ENCODE results near the gene SF3B6. TPM values are rescaled to one million over a fixed set of nuclear protein-coding genes. Genes with fewer than 3 reads are reported as not detected.
A peak's percentile ranks its signal among the peaks of the same experiment; 100 is the strongest.

SF3B6 gene
- total RNA-seq, 1 experiment from 2014 or later = 132 TPM

DNA sequence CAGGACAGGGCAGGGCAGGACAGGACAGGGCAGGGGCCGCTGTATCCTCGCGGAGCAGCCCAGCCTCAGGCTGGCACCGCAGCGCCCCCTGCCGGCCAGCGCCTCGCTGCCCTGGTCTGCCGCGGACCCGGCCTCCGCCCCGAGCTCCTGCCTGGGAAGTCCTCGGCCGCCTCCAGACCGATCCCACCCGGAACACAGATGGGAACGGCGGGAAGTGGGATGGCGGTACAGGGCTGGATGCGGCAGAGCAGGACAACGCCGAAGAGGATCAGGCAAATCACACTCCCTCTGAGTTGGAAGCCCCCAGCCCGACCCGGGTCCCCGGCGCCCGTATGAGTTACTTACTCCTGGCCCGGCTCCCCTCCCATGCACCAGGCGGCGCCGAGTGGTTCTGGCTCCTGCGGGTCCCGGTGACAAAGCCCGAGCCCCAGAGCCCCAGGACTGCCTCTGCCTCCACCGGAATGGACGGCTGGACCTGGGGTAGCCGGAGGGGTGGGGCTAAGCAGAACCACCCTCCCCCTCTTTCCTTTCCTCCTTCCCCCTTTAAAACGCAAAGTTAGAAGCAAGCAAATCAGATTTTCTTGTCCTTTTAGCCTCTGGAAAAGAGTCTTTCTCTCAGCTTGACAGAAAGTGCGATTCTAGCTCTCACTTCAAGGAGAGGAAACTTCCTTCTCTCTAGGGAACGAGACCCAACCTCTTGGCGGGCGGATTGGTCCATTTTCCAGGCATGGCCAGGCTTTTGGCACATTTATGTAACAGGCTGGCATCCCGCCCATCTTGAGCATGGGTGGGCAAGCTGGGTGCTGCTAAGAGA lies 8.5 kb upstream of the SF3B6 start, which contains the start of gene TP53I3:
TSS of gene TP53I3 (minus strand) at position 449 of the 814 bp plus-strand sequence. CDS start 508 bp downstream, outside the sequence.
- Histone ChIP-seq H3K79me1 (ENCODE audit: insufficient read depth, low read depth, low read length, poor library complexity, severe bottlenecking) (no peaks in the 10 kb centered on the region), H3K23ac (ENCODE audit: insufficient read length, low read depth, low read length) (no peak within 1 kb of the TSS), H4K91ac (ENCODE audit: insufficient read length, low read depth, low read length) (no peak within 1 kb of the TSS), H4K8ac (replicated peaks; ENCODE audit: insufficient read length, low read depth, low read length) (no peak within 1 kb of the TSS), H3K4ac (ENCODE audit: low read depth, low read length) (no peak within 1 kb of the TSS; the same call in 1 of the 2 replicates), H2BK15ac (ENCODE audit: low read depth, low read length) (no peak within 1 kb of the TSS), H4K20me1 (ENCODE audit: control insufficient read depth, insufficient read depth, insufficient read length) (peaks cover 2% of the 10 kb centered on the region), H3K56ac (ENCODE audit: insufficient read length, low read depth, low read length) (no peak within 1 kb of the TSS), H2AK5ac (ENCODE audit: insufficient read length, low read length) (no peak within 1 kb of the TSS), H3K9me3 (ENCODE audit: control insufficient read depth, low read depth, low read length) (no peaks in the 10 kb centered on the region), H3K4me2 (ENCODE audit: insufficient read depth, insufficient read length, low read length) (peak within 1 kb of the TSS; percentile 96), H4K5ac (ENCODE audit: insufficient read length, low read depth, low read length) (peak within 1 kb of the TSS; percentile 59), H3K4me1 (ENCODE audit: insufficient read depth, low read length) (peaks cover 2% of the 10 kb centered on the region; the same call in 1 of the 2 replicates), H2BK12ac (ENCODE audit: insufficient read length, low read depth, low read length) (no peak within 1 kb of the TSS), H2BK5ac (ENCODE audit: insufficient read length, low read length) (no peak within 1 kb of the TSS), H2AFZ (ENCODE audit: low read length) (peak within 1 kb of the TSS; percentile 94), H3K23me2 (ENCODE audit: insufficient read length, low read depth, low read length, poor library complexity, severe bottlenecking) (peaks cover 15% of the 10 kb centered on the region), H3K18ac (ENCODE audit: insufficient read length, low read depth, low read length) (peak within 1 kb of the TSS; percentile 98), H3K9ac (ENCODE audit: extremely low read depth, insufficient read length, low read length) (peak within 1 kb of the TSS; percentile 95), H2BK120ac (ENCODE audit: low read depth, low read length, poor library complexity, severe bottlenecking) (no peak within 1 kb of the TSS), H3K79me2 (ENCODE audit: insufficient read depth, low read length) (no peaks in the 10 kb centered on the region), H3T11ph (ENCODE audit: low read length) (no peak within 1 kb of the TSS), H3K14ac (ENCODE audit: insufficient read depth, low read length) (peak within 1 kb of the TSS; percentile 98), H3K27ac (ENCODE audit: insufficient read length, low read depth, low read length) (peak within 1 kb of the TSS; percentile 87), H2BK20ac (ENCODE audit: low read depth, low read length, poor library complexity, severe bottlenecking) (no peak within 1 kb of the TSS), H3K27me3 (ENCODE audit: insufficient read depth, low read length) (no peaks in the 10 kb centered on the region)
- H3K27me3 Mint-ChIP-seq (ENCODE audit: low read depth) = no peaks in the 10 kb centered on the region
- DNase-seq = peak; percentile 96
- no CpG with 5 or more reads among the region's 44 CpGs for WGBS (ENCODE audit: extremely low coverage, insufficient read length, low lambda C conversion rate)
- TF ChIP-seq, protein P1, sequence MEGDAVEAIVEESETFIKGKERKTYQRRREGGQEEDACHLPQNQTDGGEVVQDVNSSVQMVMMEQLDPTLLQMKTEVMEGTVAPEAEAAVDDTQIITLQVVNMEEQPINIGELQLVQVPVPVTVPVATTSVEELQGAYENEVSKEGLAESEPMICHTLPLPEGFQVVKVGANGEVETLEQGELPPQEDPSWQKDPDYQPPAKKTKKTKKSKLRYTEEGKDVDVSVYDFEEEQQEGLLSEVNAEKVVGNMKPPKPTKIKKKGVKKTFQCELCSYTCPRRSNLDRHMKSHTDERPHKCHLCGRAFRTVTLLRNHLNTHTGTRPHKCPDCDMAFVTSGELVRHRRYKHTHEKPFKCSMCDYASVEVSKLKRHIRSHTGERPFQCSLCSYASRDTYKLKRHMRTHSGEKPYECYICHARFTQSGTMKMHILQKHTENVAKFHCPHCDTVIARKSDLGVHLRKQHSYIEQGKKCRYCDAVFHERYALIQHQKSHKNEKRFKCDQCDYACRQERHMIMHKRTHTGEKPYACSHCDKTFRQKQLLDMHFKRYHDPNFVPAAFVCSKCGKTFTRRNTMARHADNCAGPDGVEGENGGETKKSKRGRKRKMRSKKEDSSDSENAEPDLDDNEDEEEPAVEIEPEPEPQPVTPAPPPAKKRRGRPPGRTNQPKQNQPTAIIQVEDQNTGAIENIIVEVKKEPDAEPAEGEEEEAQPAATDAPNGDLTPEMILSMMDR (conservative IDR thresholded peaks at IDR 0.05) = peak; percentile 100
- H3K27ac Mint-ChIP-seq = peak within 1 kb of the TSS; percentile 97 to 99 (median 99)
- H3K9me3 Mint-ChIP-seq = no peaks in the 10 kb centered on the region
- H3K4me1 Mint-ChIP-seq = peaks cover 14 to 19% of the 10 kb centered on the region in 2 experiments
- H3K4me3 Mint-ChIP-seq = peak within 1 kb of the TSS; percentile 85 to 93
- peaks cover 12 to 31% (median 30%) of the 10 kb centered on the region in 3 experiments for H3K36me3 Mint-ChIP-seq (ENCODE audit: insufficient read depth in 1 of 3, low read depth in 3 of 3)
